GM12878 (cell line): Measurements from ENCODE around the gene PLA2G5. TPM values are rescaled to one million over a fixed set of nuclear protein-coding genes. Genes with fewer than 3 reads are reported as not detected.

Experiments
- ATAC-seq: fragments of 200-7000 bp; cut with Tn5 transposase; 3 replicates; pipeline ENCODE4 v1.9.1; 2020; ENCODE audit warnings: mild to moderate bottlenecking, moderate library complexity
- BruUV-seq: library from RNA; stranded (reverse); fragments of 400-500 nt; replicated peaks from 2 replicates; lab custom pipeline; 2021; lab: Mats Ljungman, UMichigan
- CTCF ChIA-PET: fragments of 300-600 bp; sonication (Branson Sonifier 250); formaldehyde crosslinking; extraction: SDS; loops from one replicate; lab custom pipeline; 2021; ENCODE audit warnings: inconsistent platforms; lab: Yijun Ruan, JAX
- POLR2A ChIA-PET: fragments of 350-600 bp; formaldehyde crosslinking; extraction: SDS; loops from one replicate; lab custom pipeline; 2021; ENCODE audit warnings: inconsistent platforms; lab: Charles Lee
- RAD21 ChIA-PET: fragments of 300-600 bp; sonication (Branson Sonifier 250); formaldehyde crosslinking; loops from one replicate; lab custom pipeline; 2023; ENCODE audit warnings: antibody characterized with exemption; ENCODE audit not compliant: unreplicated experiment; lab: Charles Lee
- SMC1A ChIA-PET: fragments of 300-600 bp; sonication (Branson Sonifier 250); formaldehyde crosslinking; loops from one replicate; lab custom pipeline; 2023; ENCODE audit not compliant: unreplicated experiment, uncharacterized antibody; lab: Charles Lee
- DNase-seq: peaks from one replicate; pipeline ENCODE4 v3.0.0-alpha.2; 2011; ENCODE audit warnings: low read depth, low spot score
- FAIRE-seq: peaks from 3 replicates; lab custom pipeline; 2011; peaks lifted over from hg19 to GRCh38; lab: Jason Lieb, UNC
- H2AFZ ChIP-seq: 2 replicates; pipeline ENCODE4 v1.6.0; 2011; ENCODE audit warnings: low read depth, low read length, control low read depth; ENCODE audit not compliant: control insufficient read depth
- H3K27ac ChIP-seq: 2 replicates; pipeline ENCODE4 v1.5.1; 2011; ENCODE audit warnings: control low read depth; ENCODE audit not compliant: control insufficient read depth, insufficient read depth
- H3K27me3 ChIP-seq, 2 experiments: replicated peaks in 1 of 2; 2 replicates each; pipeline versions ENCODE4 v1.6.0 to v1.6.1; 2011; ENCODE audit warnings: low read length in 1 of 2; ENCODE audit not compliant: control insufficient read depth in 2 of 2, insufficient read depth in 2 of 2
- H3K36me3 ChIP-seq, 2 experiments: 2 replicates each; pipeline ENCODE4 v1.5.1; 2011; ENCODE audit warnings: low read length in 1 of 2; ENCODE audit not compliant: control insufficient read depth in 2 of 2, insufficient read depth in 2 of 2
- H3K4me1 ChIP-seq: 2 replicates; pipeline ENCODE4 v1.6.1; 2011; ENCODE audit warnings: mild to moderate bottlenecking, low read length, moderate library complexity, mixed read lengths; ENCODE audit not compliant: control insufficient read depth, insufficient read depth
- H3K4me2 ChIP-seq: 2 replicates; pipeline ENCODE4 v1.6.0; 2011; ENCODE audit warnings: control low read depth; ENCODE audit not compliant: control insufficient read depth, insufficient read depth
- H3K4me3 ChIP-seq: fragments of 200-600 bp; sonication (generic); 2 replicates; pipeline ENCODE4 v1.5.1; 2016
- H3K79me2 ChIP-seq: 2 replicates; pipeline ENCODE4 v1.6.0; 2011; ENCODE audit warnings: low read length; ENCODE audit not compliant: control insufficient read depth, insufficient read depth
- H3K9ac ChIP-seq: 2 replicates; pipeline ENCODE4 v1.8.0; 2011; ENCODE audit warnings: low read length, control low read depth, mixed read lengths; ENCODE audit not compliant: control insufficient read depth, insufficient read depth
- H3K9me3 ChIP-seq: replicated peaks from 3 replicates; pipeline ENCODE4 v1.5.1; 2011; ENCODE audit warnings: mild to moderate bottlenecking, low read length; ENCODE audit not compliant: control insufficient read depth, insufficient read depth
- H4K20me1 ChIP-seq: 2 replicates; pipeline ENCODE4 v1.6.0; 2011; ENCODE audit not compliant: control insufficient read depth, insufficient read depth
- BACH1 ChIP-seq: fragments of 450-650 bp; IDR thresholded peaks from 2 replicates; pipeline ENCODE4 v1.6.1; 2017; ENCODE audit warnings: mild to moderate bottlenecking, borderline replicate concordance
- BHLHE40 ChIP-seq, 2 experiments: fragments of 450-650 bp in 1 of 2; IDR thresholded peaks; 2 replicates each; pipeline ENCODE4 v1.6.1; 2011 to 2017; ENCODE audit warnings: low read depth in 2 of 2, borderline replicate concordance in 1 of 2, improper control_type of control experiment in 1 of 2, low read length in 1 of 2, mild to moderate bottlenecking in 1 of 2
- CBX5 ChIP-seq: sonication (generic); IDR thresholded peaks from 2 replicates; pipeline ENCODE4 v1.6.1; 2016; ENCODE audit warnings: low read depth, moderate library complexity, mild to moderate bottlenecking, inconsistent platforms
- CTCF ChIP-seq, 3 experiments: IDR thresholded peaks in 2 of 3; conservative IDR thresholded peaks in 1 of 3; 2 replicates each; pipeline ENCODE4 v1.5.1; 2011; ENCODE audit warnings: low read depth in 3 of 3, low read length in 3 of 3, mild to moderate bottlenecking in 3 of 3, control low read depth in 2 of 3, moderate library complexity in 2 of 3, inconsistent platforms in 1 of 3, mixed read lengths in 1 of 3; ENCODE audit not compliant: control insufficient read depth in 2 of 3, insufficient read depth in 1 of 3; ENCODE audit errors: extremely low read depth in 1 of 3
- ESRRA ChIP-seq: IDR thresholded peaks from 2 replicates; pipeline ENCODE4 v1.6.1; 2012; ENCODE audit warnings: mild to moderate bottlenecking, low read length, improper control_type of control experiment
- HSF1 ChIP-seq: fragments of 150-350 bp; IDR thresholded peaks from 2 replicates; pipeline ENCODE4 v1.6.1; 2014; ENCODE audit warnings: mild to moderate bottlenecking, low read depth, low read length
- NFYA ChIP-seq: IDR thresholded peaks from 2 replicates; pipeline ENCODE4 v1.6.1; 2011; ENCODE audit warnings: low read depth, mild to moderate bottlenecking, low read length, improper control_type of control experiment, borderline replicate concordance
- PKNOX1 ChIP-seq: fragments of 450-650 bp; IDR thresholded peaks from 2 replicates; pipeline ENCODE4 v1.6.1; 2016; ENCODE audit warnings: mild to moderate bottlenecking
- RCOR1 ChIP-seq: conservative IDR thresholded peaks from 2 replicates; pipeline ENCODE4 v1.6.1; 2012; ENCODE audit warnings: low read depth, low read length, improper control_type of control experiment
- STAT1 ChIP-seq: fragments of 450-650 bp; conservative IDR thresholded peaks from 2 replicates; pipeline ENCODE4 v1.6.1; 2014; ENCODE audit warnings: antibody characterized with exemption, mild to moderate bottlenecking
- TAF1 ChIP-seq: IDR thresholded peaks from 2 replicates; pipeline ENCODE4 v1.6.1; 2011; ENCODE audit warnings: mild to moderate bottlenecking, low read depth, low read length, borderline replicate concordance
- ZBED1 ChIP-seq: IDR thresholded peaks from 2 replicates; pipeline ENCODE4 v1.6.1; 2016; ENCODE audit warnings: borderline replicate concordance
- WGBS: methylation state at CpG from one replicate; pipeline ENCODE4 v1.1.6; 2016; ENCODE audit warnings: low lambda C conversion rate; ENCODE audit not compliant: insufficient replicate concordance, insufficient coverage; ENCODE audit errors: missing lambda C conversion rate; 5-methylcytosine and 5-hydroxymethylcytosine counted together
- in situ Hi-C: fragments of 300-500 bp; cut with MboI; formaldehyde crosslinking; loops from 9 replicates; pipeline ENCODE4 v1.14.3; 2018; ENCODE audit warnings: mixed read lengths
- intact Hi-C: fragments of 100-400 bp; cut with micrococcal nuclease; formaldehyde crosslinking; loops from one replicate; pipeline ENCODE4 v1.14.2; 2022; ENCODE audit not compliant: unreplicated experiment
- polyA plus RNA-seq, 11 experiments: library from polyadenylated mRNA; depleted of rRNA in 4 of 11; unstranded in 6 of 11; stranded (reverse) in 5 of 11; fragments of >200 nt; fragmentation: Nextera tagmentation in 4 of 11; fragmentation: Illumina TruSeq in 1 of 11; extraction: Ambion mirVana in 4 of 11; extraction: Trizol in 1 of 11; gene quantifications; 1 replicate in 1 of 11; 2 replicates in 10 of 11; pipeline versions ENCODE4 v1.2.1 to v1.2.3, GENCODE V29; 2011 to 2016; ENCODE audit warnings: inconsistent platforms in 2 of 11, missing spikeins in 2 of 11, low read depth in 1 of 11
- total RNA-seq, 4 experiments: library from RNA; depleted of rRNA in 3 of 4; stranded (reverse); fragments of >200 nt in 3 of 4; fragmentation: Illumina TruSeq in 1 of 4; extraction: Trizol in 1 of 4; gene quantifications; 2 replicates each; pipeline versions ENCODE4 v1.2.1 to v1.2.3, GENCODE V29; 2013 to 2021

The PLA2G5 gene
- total and polyA plus RNA-seq, 10 of the 15 experiments (the other 5 are each of a cell fraction or from before 2014, with no cell fraction given): 0.10 to 0.19 (median 0.17) TPM; not detected in 7

DNA sequence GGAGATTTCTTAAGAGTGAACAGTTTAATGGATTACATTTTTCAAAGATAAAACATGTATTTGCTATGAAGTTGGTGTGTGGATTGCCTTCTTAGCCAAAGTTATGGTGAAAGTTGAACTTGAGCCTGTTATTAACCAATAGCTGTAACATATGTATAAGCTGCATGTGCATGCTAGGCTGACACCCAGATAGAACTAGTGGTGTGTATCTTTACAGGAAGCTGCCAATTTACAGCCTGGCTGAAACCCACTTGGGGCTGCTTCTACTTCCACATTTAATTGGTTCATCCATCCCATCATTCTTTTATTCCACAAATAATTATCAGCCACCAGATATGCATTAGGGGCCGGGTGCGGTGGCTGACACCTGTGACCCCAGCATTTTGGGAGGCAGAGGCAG lies 3.3 kb downstream of the PLA2G5 start:
- Histone ChIP-seq H3K27ac (no peak overlapping the region), H3K4me1 (peaks cover 12% of the 10 kb centered on the region), H3K36me3 (no peaks in the 10 kb centered on the region), H2AFZ (no peak overlapping the region), H3K4me2 (no peak overlapping the region), H3K4me3 (no peak overlapping the region), H4K20me1 (no peaks in the 10 kb centered on the region), H3K27me3 (no peaks in the 10 kb centered on the region), H3K9ac (no peak overlapping the region), H3K9me3 (no peaks in the 10 kb centered on the region), H3K79me2 (no peaks in the 10 kb centered on the region)
- TF ChIP-seq RCOR1 (no peak), NFYA (no peak), BHLHE40 (IDR thresholded peaks at IDR 0.05; ENCODE audit: borderline replicate concordance in 1 of 2, low read depth in 2 of 2, low read length in 1 of 2) (no peak), ZBED1 (no peak), TAF1 (no peak), ESRRA (no peak), CBX5 (no peak)
- RAD21 ChIA-PET: no interaction called here
- DNase-seq (no peak), ATAC-seq (no peak), FAIRE-seq (no peak)
- WGBS: 83% methylated on average over 2 of the region's 2 CpGs
- BruUV-seq: no TSS peak
- in situ Hi-C loops: no loop called here
- CTCF ChIA-PET: no interaction called here
- POLR2A ChIA-PET: no interaction called here
- intact Hi-C loops: no loop called here
- SMC1A ChIA-PET: no interaction called here

DNA sequence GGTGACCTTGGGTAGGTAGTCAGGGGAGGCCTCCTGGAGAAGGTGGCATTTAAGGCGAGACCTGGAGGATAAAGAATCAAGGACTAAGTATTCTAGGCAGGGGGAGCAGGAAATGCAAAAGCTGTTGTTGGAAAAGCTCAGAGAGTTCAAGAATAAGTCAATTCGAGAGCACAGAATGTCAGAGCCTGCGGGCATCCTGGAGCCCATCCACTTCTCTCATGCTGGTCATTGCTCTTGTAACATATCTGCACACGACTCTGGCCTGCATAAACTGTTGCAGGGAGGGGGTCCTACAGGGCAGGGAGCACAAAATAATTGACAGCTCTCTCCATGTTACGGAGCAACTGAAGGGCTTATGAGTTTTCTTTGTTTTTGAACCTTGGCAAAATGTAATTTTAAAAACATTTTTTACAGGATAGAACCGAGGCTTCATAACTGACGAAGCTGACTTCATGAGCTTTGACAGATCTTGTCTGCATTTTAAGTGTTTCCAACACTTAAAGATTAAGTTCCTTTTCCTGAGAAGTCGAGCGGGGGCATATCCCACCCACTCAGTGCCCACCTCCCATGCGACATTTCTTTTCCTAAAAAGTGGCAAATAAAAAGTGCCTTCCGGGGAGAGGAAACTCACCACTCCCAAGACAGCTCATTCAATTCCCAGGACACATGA lies 4.2 kb downstream of the PLA2G5 start:
- H2AFZ ChIP-seq: no peak overlapping the region
- no peak for DNase-seq
- H3K9me3 ChIP-seq: no peaks in the 10 kb centered on the region
- no peaks in the 10 kb centered on the region for H4K20me1 ChIP-seq
- in situ Hi-C loops: no loop called here
- no peaks in the 10 kb centered on the region for H3K79me2 ChIP-seq
- H3K4me1 ChIP-seq: peaks cover 21% of the 10 kb centered on the region
- no peak for FAIRE-seq
- BruUV-seq: no TSS peak
- WGBS: 78% methylated on average over 11 of the region's 11 CpGs
- ChIA-PET POLR2A (interaction anchor here (0.7 kb wide), 1 partner anchor 18 kb away, joined by 3 read pairs; no protein-coding TSS in a partner anchor), SMC1A (interaction anchor here (0.8 to 1.0 kb wide), 2 partner anchors 15 to 52 kb away, joined by 3 to 4 read pairs; no protein-coding TSS in a partner anchor), CTCF (interaction anchor here (1.3 to 2.3 kb wide), 3 partner anchors 18 to 139 kb away, joined by 3 to 5 read pairs (median 4); no protein-coding TSS in a partner anchor), RAD21 (no interaction called here)
- no peaks in the 10 kb centered on the region for H3K27me3 ChIP-seq
- no peak for ATAC-seq
- no peak overlapping the region for H3K4me2 ChIP-seq
- no peaks in the 10 kb centered on the region for H3K36me3 ChIP-seq
- intact Hi-C loops: no loop called here
- H3K4me3 ChIP-seq: no peak overlapping the region
- H3K27ac ChIP-seq: no peak overlapping the region
- H3K9ac ChIP-seq: no peak overlapping the region
- TF ChIP-seq STAT1 (no peak), CTCF (IDR thresholded peaks at IDR 0.05 in 2 of 3, conservative IDR thresholded peaks at IDR 0.05 in 1 of 3; ENCODE audit: control insufficient read depth in 2 of 3, extremely low read depth in 1 of 3, insufficient read depth in 1 of 3, low read depth in 3 of 3, low read length in 3 of 3) (no peak), PKNOX1 (no peak), HSF1 (no peak), BACH1 (no peak)
